Hematopoietic multipotent progenitor cell treated with erythropoietin and hydrocortisone succinate and interleukin-3 and kit ligand, for 4 days (in vitro differentiated cells): ENCODE results near the gene PEX5.
A peak's percentile ranks its signal among the peaks of the same experiment; 100 is the strongest.
"Not testable (repeated sequence)": the region's sequence is repeated elsewhere in the genome, so short reads cannot be mapped to it uniquely, and the experiment has no call there.

Experiments used
- DNase-seq: peaks from one replicate; pipeline ENCODE4 v3.0.0-alpha.2; 2015

The PEX5 gene

DNA sequence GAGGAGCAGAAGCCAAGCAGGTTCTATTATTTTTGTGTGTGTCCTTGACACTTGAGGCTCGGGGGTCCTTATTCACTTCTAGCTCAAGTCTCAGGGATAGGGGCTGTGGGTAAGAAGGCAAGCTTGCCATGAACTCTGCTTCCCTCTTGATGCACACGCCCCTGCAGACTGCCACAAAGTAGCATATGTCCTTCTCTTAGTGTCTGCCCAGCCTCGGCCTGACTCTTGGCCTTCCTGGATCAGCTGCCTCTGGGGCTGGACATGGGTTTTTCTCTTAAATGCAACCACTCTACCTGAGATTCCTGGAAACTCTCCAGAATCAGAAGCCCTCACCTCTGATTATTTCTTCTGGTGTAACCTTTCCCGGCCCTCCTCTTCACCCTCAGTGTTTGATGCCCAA lies 28.2 kb upstream of the PEX5 start:
- no peak for DNase-seq

DNA sequence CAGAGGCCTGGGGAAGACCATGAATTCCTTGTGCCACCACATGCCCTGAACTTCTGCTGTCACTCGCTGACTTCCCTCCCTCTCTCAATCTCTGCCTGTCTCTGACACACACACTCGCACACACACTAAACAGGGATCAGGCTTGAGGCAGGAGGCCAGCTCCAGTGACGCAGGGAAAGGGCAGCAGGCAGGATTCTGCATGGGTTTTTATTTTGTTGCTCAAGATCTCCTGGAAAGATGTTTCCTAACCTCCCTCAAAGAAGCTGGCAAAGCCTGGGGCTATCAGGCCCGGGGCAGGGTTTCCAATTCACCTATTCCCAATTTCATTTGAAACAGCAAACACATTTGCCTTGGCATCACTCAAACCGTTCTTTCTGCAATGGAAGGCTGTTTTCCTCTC lies 27.7 kb upstream of the PEX5 start:
- DNase-seq: no peak

DNA sequence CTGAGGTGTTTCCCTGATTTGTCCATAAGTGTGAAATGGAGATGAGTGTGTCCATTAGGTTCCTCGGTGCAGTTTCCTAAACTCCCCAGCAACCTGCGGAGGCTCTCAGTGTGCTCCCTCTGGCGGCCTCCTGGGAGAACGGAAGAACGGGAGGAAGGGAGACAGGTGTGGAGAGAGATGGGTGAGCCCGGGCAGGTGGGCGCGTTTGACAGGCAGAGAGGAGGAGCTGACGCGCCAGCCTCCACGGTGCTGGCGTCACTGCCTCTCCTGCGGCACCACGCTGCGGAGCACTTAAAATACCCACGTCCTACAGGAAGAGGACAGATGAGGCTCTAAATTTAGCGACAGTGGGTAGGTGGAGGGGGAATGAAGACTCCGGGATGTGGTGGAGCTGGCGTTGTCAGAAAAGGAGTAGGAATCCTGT lies 26.8 kb upstream of the PEX5 start:
- DNase-seq: peak; percentile 50

DNA sequence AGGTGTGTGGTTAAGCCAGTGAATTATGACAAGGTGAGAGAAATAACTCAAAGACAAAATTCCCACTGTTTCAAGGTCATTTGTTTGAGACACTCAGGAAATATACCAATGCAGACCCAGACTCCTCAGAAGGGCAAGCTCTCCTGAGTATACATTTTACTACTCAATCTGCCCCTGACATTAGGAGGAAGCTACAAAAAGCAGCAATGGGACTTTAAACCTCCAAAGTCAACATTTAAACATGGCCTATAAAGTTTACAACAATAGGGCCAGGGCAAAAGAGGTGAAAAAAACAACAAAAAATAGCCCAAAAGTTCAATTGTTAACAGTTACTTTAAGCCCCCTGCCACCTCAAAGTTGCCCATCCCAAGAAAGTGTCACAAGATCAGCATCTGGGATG lies 19.5 kb upstream of the PEX5 start:
- no peak for DNase-seq

GRCh38 chr12:7171854-7172253 lies 17.6 kb upstream of the PEX5 start:
- DNase-seq: no peak

- DNase-seq: no peak
Observed at GRCh38 chr12:7175493-7175892, 14.0 kb upstream of the PEX5 start.

GRCh38 chr12:7176595-7176994 lies 12.9 kb upstream of the PEX5 start:
- no peak for DNase-seq

GRCh38 chr12:7178481-7178880 lies 11.0 kb upstream of the PEX5 start:
- DNase-seq: no peak

GRCh38 chr12:7180685-7181084 lies 8.8 kb upstream of the PEX5 start:
- DNase-seq: no peak

- not testable (repeated sequence) for DNase-seq
Observed at GRCh38 chr12:7186058-7186457, 3.4 kb upstream of the PEX5 start.

DNA sequence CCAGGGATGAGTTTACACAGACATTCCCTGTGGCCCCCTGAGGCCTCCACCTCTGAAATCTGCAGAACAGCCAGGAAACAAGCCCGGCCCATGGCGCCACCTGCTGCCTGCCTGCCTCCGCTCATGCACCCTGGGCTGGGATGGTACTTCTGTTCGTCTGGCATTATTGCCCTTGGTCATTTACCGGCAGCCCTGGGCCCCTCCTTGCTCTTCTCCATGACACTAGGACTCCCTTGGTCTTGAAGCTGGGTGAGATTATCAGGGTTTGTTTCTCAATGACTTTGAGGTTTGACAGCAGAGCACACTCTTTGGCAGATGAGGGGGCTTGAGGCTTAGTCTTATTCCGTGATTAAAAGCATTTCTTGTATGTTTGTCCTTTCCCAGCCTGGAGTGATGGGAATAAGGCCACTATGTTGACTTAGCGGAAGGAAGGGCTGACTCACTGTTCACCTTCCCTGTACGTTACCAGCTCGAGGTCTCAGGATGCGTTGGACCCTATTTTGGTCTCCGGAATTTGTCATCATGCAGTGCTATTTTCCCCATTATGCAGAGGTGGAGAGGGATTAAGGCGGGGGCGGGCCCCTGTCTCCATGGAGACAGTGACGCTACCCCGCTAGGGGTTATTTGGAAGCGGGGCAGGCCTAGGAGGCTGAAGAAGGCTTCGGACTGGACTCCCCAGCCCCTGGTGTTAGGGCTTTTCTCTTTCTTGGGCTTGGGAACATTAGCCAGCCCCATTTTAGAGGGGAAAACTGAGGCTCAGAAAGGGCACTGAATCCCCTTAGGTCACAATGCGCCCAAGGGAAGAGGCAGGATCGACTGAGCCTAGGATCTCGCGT lies 706 bp upstream of the PEX5 start:
- peak; percentile 83 for DNase-seq

DNA sequence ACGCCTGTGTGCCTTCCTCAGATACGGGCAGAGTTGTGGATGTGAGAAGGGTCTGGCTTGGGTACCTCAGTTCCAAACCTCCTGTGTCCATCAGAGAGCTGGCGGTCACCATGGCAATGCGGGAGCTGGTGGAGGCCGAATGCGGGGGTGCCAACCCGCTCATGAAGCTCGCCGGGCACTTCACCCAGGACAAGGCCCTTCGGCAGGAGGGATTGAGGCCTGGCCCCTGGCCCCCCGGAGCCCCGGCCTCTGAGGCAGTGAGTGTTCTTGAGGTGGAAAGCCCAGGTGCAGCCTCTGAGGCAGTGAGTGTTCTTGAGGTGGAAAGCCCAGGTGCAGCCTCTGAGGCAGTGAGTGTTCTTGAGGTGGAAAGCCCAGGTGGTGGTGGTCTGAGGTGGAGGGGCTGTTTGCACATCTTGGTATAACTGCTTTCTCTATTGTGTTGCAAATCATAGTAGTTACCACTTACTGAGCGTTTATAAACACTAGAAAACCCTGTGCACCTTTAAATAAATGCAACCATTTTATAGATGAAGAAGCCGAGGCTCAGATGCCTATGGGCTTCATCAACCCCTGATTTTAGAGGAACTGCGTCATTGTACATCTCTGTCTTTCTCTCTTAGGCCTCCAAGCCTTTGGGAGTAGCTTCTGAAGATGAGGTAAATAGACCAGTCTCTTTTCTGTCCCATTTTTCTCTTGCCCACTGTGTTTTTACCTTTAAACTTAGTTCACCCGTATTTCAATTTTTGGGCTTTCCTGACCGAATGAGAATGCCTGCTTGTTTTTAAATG lies 976 bp downstream of the PEX5 start:
- DNase-seq: peak; percentile 31

DNA sequence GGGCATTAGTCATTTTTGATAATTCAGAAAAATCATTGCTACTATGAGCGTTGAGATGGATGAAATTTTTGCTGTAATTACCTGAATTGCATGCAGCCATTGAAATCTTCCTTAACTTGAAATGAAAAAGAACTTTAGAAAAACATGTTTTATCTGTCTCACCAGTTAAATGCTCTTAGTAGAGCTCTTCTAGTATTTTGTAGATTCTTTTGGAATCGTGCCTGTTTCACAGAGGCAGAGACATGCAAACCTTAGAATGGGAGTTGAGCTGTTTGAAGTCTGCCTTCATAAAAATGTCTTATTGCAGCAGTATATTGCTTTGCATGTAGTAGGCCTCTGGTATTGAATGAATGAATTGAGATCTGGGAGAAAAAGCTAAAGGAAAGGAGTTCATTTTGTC lies 4.2 kb downstream of the PEX5 start:
- DNase-seq: no peak

GRCh38 chr12:7197841-7198240 lies 8.4 kb downstream of the PEX5 start:
- DNase-seq: no peak

GRCh38 chr12:7203109-7203508 lies 13.6 kb downstream of the PEX5 start:
- DNase-seq: no peak

DNA sequence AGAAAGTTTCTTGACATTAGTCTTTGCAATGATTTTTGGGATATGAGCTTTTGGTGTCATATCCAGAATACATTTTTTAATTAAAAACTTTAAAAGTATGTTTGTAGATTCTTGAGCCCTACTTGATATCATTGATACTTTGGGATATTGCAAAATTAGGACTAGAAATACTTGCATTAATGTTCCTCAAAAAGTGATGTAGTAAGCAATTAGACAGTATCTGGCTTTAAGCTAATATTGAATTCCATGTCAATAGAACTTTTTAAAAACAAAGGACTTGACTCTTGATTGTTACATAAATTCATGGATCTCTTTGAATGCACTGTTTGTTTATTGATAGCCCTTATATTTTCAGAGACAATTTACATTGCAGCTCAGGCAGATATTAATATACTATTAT lies 15.6 kb downstream of the PEX5 start:
- no peak for DNase-seq

DNA sequence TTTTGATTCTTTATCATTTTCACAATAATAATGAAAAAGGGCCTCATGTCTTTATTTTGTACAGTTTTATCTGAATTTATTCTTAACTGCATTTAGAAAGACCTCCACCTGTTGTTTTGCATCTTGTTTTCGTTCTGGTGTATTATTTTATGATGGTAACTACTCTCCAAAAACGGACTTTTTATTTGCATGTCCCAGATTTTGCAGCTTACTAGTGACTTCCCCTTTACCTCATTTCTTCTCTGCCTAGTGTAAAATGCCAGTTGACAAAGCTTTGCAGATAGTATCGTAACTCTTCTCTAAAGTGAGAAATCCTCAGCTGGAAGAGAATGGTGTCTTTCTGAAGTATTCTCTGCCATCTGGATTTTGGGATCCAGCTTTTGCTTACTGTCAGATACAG lies 17.2 kb downstream of the PEX5 start:
- no peak for DNase-seq

DNA sequence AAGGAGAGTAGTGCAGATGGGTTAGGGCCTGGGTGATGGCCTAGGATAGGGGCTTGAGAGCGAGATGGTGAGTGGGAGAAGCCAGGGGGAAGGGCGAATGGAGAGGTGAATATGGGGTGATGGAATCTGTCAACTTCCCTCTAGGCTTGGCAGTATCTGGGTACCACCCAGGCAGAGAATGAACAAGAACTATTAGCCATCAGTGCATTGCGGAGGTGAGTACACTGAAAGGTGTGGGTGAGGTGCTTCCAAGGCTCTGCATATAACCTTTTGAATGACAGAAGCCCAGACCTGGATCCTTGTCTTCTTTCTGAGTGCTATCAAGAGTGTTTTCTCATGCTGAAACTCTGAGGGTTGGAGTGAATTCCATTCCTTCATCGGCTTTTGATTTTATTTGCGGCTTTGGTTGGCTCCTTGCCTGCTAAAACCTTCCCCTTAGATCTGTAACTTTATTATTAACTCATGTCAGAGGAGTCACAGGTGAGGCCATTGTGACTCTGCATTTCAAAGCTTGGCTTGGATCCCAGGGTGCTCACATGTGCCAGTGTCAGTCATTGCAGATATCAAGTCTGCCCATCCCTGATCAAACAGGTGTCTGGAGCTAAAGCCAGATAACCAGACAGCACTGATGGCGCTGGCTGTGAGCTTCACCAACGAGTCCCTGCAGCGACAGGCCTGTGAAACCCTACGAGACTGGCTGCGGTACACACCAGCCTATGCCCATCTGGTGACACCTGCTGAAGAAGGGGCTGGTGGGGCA lies 18.6 kb downstream of the PEX5 start:
- peak; percentile 58 for DNase-seq

- DNase-seq: no peak
Observed at GRCh38 chr12:7209958-7210357, 20.5 kb downstream of the PEX5 start.

DNA sequence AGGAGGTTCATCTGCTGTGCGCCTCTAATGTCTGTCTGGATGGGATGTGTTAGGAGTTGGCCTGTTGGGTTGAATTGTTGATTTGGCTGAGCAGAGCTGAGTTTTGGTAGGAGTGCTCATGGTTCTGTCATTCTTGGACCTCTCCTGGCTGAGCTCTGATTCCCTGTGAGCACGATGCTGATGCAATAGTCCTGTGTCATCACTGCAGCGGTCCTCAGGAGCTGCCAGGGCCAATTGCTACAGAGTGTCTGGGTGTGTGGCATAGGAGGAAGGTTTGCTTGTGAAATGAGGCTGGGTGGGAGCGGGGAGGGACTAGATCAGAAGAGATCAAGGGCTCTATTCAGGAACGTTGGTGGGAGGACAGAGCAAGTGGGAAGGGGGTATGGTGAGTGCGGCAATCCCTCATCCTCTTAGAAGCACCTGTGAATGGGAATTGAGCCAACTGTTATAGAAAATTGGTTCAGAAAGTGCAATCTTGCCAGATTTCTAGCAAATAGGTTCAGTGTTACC lies 21.2 kb downstream of the PEX5 start:
- no peak for DNase-seq

- no peak for DNase-seq
Observed at GRCh38 chr12:7212678-7213077, 23.2 kb downstream of the PEX5 start.

DNA sequence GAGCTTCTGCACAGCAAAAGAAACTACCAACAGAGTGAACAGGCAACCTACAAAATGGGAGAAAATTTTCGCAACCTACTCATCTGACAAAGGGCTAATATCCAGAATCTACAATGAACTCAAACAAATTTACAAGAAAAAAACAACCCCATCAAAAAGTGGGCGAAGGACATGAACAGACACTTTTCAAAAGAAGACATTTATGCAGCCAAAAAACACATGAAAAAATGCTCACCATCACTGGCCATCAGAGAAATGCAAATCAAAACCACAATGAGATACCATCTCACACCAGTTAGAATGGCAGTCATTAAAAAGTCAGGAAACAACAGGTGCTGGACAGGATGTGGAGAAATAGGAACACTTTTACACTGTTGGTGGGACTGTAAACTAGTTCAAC lies 24.3 kb downstream of the PEX5 start:
- not testable (repeated sequence) for DNase-seq

GRCh38 chr12:7217475-7218069 lies 28.1 kb downstream of the PEX5 start:
- DNase-seq: no peak
